GM23248 (cell line): ENCODE measurements around the gene DENND6A. TPM values are rescaled to one million over a fixed set of nuclear protein-coding genes. Genes with fewer than 3 reads are reported as not detected.

ENCODE experiments used
- DNase-seq: peaks from one replicate; pipeline ENCODE4 v3.0.0-alpha.2; 2015
- H2AFZ ChIP-seq: fragments of 200-600 bp; sonication (generic); 2 replicates; pipeline ENCODE4 v1.6.1; 2016; ENCODE audit warnings: antibody characterized with exemption
- H3F3A ChIP-seq: fragments of 200-600 bp; sonication (generic); 2 replicates; pipeline ENCODE4 v1.6.1; 2016; ENCODE audit warnings: mild to moderate bottlenecking, antibody characterized with exemption, mixed run types; ENCODE audit not compliant: insufficient read depth
- H3K27ac ChIP-seq: fragments of 200-600 bp; sonication (generic); 2 replicates; pipeline ENCODE4 v1.5.1; 2016; ENCODE audit warnings: mild to moderate bottlenecking
- H3K27me3 ChIP-seq: fragments of 200-600 bp; sonication (generic); replicated peaks from 2 replicates; pipeline ENCODE4 v1.6.1; 2016; ENCODE audit warnings: mild to moderate bottlenecking; ENCODE audit not compliant: insufficient read depth
- H3K36me3 ChIP-seq: fragments of 200-600 bp; sonication (generic); 2 replicates; pipeline ENCODE4 v1.6.1; 2016; ENCODE audit warnings: low read depth, mild to moderate bottlenecking
- H3K4me1 ChIP-seq: fragments of 200-600 bp; sonication (generic); 2 replicates; pipeline ENCODE4 v1.6.1; 2016; ENCODE audit warnings: mild to moderate bottlenecking; ENCODE audit not compliant: insufficient read depth
- H3K4me2 ChIP-seq: fragments of 200-600 bp; sonication (generic); one replicate; pipeline ENCODE4 v1.6.1; 2016; ENCODE audit warnings: mild to moderate bottlenecking; ENCODE audit not compliant: unreplicated experiment
- H3K4me3 ChIP-seq: fragments of 200-600 bp; sonication (generic); 2 replicates; pipeline ENCODE4 v1.5.1; 2016; ENCODE audit warnings: mild to moderate bottlenecking
- H3K79me2 ChIP-seq: fragments of 200-600 bp; sonication (generic); 2 replicates; pipeline ENCODE4 v1.6.1; 2016; ENCODE audit warnings: mild to moderate bottlenecking; ENCODE audit not compliant: insufficient read depth
- H3K9ac ChIP-seq: fragments of 200-600 bp; sonication (generic); 2 replicates; pipeline ENCODE4 v1.6.1; 2016; ENCODE audit warnings: mild to moderate bottlenecking
- H3K9me2 ChIP-seq: fragments of 200-600 bp; sonication (generic); 2 replicates; pipeline ENCODE4 v1.6.1; 2016; ENCODE audit warnings: mixed run types, mild to moderate bottlenecking, moderate library complexity; ENCODE audit not compliant: insufficient read depth
- H3K9me3 ChIP-seq: fragments of 200-600 bp; sonication (generic); one replicate; pipeline ENCODE4 v1.6.1; 2017; ENCODE audit warnings: low read depth
- H4K20me1 ChIP-seq: fragments of 200-600 bp; sonication (generic); 2 replicates; pipeline ENCODE4 v1.6.0; 2016; ENCODE audit not compliant: insufficient read depth
- EZH2 ChIP-seq: fragments of 200-600 bp; sonication (generic); IDR thresholded peaks from 2 replicates; pipeline ENCODE4 v1.6.1; 2018; ENCODE audit warnings: antibody characterized with exemption, mild to moderate bottlenecking; ENCODE audit not compliant: insufficient read depth, poor library complexity, severe bottlenecking
- EZH2phosphoT487 ChIP-seq: fragments of 200-600 bp; sonication (generic); IDR thresholded peaks from 2 replicates; pipeline ENCODE4 v1.6.1; 2018; ENCODE audit warnings: antibody characterized with exemption, moderate library complexity, mild to moderate bottlenecking, low read depth; ENCODE audit not compliant: insufficient read depth
- WGBS, 2 experiments: methylation state at CpG; one replicate each; pipeline ENCODE4 v1.1.6; 2015 to 2017; ENCODE audit warnings: low lambda C conversion rate in 2 of 2, low coverage in 1 of 2; ENCODE audit errors: missing lambda C conversion rate in 2 of 2; 5-methylcytosine and 5-hydroxymethylcytosine counted together
- in situ Hi-C: fragments of 300-500 bp; cut with MboI; formaldehyde crosslinking; loops from 2 replicates; pipeline ENCODE4 v1.15.0; 2020
- polyA plus RNA-seq: library from polyadenylated mRNA; unstranded; fragments of >200 nt; fragmentation: Nextera tagmentation; extraction: Ambion mirVana; gene quantifications from 2 replicates; pipeline ENCODE4 v1.2.1, GENCODE V29; 2016
- total RNA-seq: library from RNA; depleted of rRNA; stranded (reverse); fragments of >200 nt; shearing (Covaris generic); gene quantifications from 2 replicates; pipeline ENCODE4 v1.2.3, GENCODE V29; 2014

DENND6A gene
- total and polyA plus RNA-seq, 2 experiments from 2014 or later, result 10.2 to 28.0 TPM

DNA sequence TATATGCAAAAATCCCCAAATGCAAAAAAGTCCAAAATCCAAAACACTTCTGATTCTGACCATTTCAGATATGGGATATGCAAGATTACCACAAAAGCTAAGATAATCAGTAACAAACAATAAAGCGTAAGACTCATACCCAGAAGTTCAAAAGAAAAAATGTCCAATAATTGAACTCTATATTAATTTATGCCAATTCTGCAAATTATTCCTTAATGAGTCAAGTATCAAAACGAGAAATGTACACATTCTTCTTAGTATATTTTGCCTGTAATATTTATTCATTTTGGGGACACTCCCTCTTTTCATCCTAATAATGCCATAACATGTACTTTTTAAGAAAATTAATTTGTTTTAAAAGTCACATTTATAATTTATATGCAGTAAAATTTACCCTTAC lies 37.1 kb downstream of the DENND6A start:
- Histone ChIP-seq H3K27me3 (no peaks in the 10 kb centered on the region), H3K27ac (no peak overlapping the region), H2AFZ (no peak overlapping the region), H3K36me3 (peaks cover 34% of the 10 kb centered on the region), H3K79me2 (no peaks in the 10 kb centered on the region), H3F3A (no peaks in the 10 kb centered on the region), H3K4me1 (0 out of 2 replicates have a peak, but pooled peaks cover 3% of the 10 kb centered on the region), H3K4me3 (no peak overlapping the region), H3K9me3 (no peaks in the 10 kb centered on the region), H3K4me2 (no peak overlapping the region), H4K20me1 (no peaks in the 10 kb centered on the region), H3K9me2 (no peaks in the 10 kb centered on the region), H3K9ac (no peak overlapping the region)
- DNase-seq, result no peak
- 95 to 98% methylated on average over 2 of the region's 2 CpGs for WGBS, 2 experiments
- TF ChIP-seq EZH2, result no peak
- no peak for TF ChIP-seq EZH2phosphoT487
- in situ Hi-C loops, result no loop called here

DNA sequence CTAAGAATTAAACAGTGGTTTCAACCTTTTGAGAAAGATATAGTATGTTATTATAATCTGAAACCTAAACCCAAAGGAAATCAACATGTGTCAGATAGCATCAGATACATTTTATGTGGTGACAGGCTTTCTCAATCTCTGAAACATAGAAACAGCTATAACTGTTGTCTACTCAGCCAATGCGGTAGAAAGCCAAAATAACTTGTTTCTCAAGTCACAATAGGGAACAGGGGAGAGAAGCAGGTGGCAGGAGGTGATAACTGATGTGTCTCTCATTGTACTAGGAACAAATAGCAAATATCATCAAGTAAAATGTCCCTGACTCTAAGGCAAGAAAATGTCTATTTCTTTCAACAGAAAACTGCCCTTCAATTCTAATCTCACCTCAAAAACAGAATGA lies 38.6 kb downstream of the DENND6A start:
- Histone ChIP-seq H3K27me3 (no peaks in the 10 kb centered on the region), H3K9me3 (no peaks in the 10 kb centered on the region), H3K4me2 (no peak overlapping the region), H3K9ac (no peak overlapping the region), H3K36me3 (peaks cover 28% of the 10 kb centered on the region), H3K79me2 (0 out of 2 replicates have a peak, but pooled peaks cover under 1% of the 10 kb centered on the region), H4K20me1 (no peaks in the 10 kb centered on the region), H3K9me2 (no peaks in the 10 kb centered on the region), H3K4me3 (no peak overlapping the region), H3K27ac (no peak overlapping the region), H2AFZ (no peak overlapping the region), H3F3A (no peaks in the 10 kb centered on the region), H3K4me1 (0 out of 2 replicates have a peak, but pooled peaks cover under 1% of the 10 kb centered on the region)
- DNase-seq, result no peak
- 100% methylated on average over 1 of the region's 1 CpG for whole genome bisulfite sequencing, 2 experiments
- TF ChIP-seq EZH2phosphoT487, result no peak
- in situ Hi-C loops, result no loop called here

DNA sequence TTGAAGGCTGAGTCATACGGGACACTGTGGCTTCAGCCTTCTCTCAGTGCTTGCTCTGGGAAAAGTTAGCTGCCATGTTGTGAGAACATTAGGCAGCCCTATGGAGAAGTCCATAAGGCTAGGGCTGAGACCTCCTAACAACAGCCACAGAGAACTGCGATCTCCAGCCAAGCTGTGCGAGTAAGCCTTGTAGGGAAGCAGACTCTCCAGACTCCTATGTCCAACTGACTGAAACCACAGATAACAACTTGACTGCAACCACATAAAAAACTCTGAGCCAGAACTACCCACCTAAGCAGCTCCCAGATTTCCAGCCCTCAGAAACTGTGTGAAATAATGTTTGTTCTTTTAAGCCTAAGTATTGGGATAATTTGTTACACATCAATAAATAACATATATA lies 40.7 kb downstream of the DENND6A start:
- Histone ChIP-seq H3K36me3 (peaks cover 16% of the 10 kb centered on the region), H3F3A (peaks cover 5% of the 10 kb centered on the region; the same call in 1 of the 2 replicates), H3K4me3 (no peak overlapping the region), H3K9me3 (peaks cover 3% of the 10 kb centered on the region), H4K20me1 (no peaks in the 10 kb centered on the region), H3K27ac (no peak overlapping the region), H3K27me3 (no peaks in the 10 kb centered on the region), H3K9ac (no peak overlapping the region), H3K79me2 (peaks cover 14% of the 10 kb centered on the region), H3K4me1 (peaks cover 1% of the 10 kb centered on the region; the same call in 1 of the 2 replicates), H3K9me2 (no peaks in the 10 kb centered on the region), H3K4me2 (no peak overlapping the region), H2AFZ (no peak overlapping the region)
- DNase-seq, result no peak
- WGBS, 2 experiments, result 94 to 100% methylated on average over 3 of the region's 3 CpGs
- in situ Hi-C loops, result no loop called here
- no peak for TF ChIP-seq EZH2phosphoT487

DNA sequence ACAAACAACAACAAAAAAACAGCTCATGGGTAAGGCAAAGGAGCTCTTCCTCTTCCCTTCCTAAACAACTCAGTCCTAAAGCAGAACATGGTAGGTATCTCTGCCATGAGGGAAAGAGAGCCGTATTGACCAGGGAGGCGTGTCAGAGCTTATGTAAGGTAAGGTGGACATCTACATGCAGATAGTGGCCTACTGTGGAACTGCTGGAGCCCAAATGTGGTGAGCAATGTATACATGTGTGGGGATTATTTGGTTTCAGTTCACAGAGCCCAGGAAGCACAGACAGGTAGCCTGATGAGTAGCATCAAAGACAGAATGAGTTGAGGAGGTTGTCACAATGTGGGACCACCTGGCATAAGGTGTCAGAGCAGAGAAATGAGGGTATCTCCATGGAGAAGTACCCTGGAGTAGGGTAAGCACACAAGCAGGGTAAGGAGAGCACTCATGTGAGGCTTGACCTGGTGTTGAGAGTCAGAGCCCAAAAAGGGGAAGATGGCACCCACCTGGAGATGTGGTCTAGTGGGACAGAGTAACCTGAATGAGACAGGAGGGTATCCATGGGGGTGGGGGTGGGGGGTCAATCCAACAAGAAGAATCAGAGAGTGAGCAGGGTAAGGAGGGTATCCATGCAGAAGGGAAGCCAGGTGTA lies 45.5 kb downstream of the DENND6A start:
- Histone ChIP-seq H3K9ac (peak overlapping the region; percentile 52), H4K20me1 (no peaks in the 10 kb centered on the region), H3K27ac (peak overlapping the region; percentile 34; the same call in 1 of the 2 replicates), H3K4me3 (no peak overlapping the region), H3K4me1 (peaks cover 10% of the 10 kb centered on the region), H3K27me3 (no peaks in the 10 kb centered on the region), H3K9me3 (peaks cover 3% of the 10 kb centered on the region), H2AFZ (no peak overlapping the region), H3K9me2 (no peaks in the 10 kb centered on the region), H3F3A (peaks cover 14% of the 10 kb centered on the region; the same call in 1 of the 2 replicates), H3K79me2 (peaks cover 14% of the 10 kb centered on the region), H3K36me3 (peaks cover 21% of the 10 kb centered on the region; the same call in 1 of the 2 replicates), H3K4me2 (no peak overlapping the region)
- no peak for TF ChIP-seq EZH2phosphoT487
- TF ChIP-seq EZH2, result no peak
- 95 to 100% methylated on average over 2 of the region's 2 CpGs for WGBS, 2 experiments
- in situ Hi-C loops, result no loop called here
- DNase-seq, result no peak

DNA sequence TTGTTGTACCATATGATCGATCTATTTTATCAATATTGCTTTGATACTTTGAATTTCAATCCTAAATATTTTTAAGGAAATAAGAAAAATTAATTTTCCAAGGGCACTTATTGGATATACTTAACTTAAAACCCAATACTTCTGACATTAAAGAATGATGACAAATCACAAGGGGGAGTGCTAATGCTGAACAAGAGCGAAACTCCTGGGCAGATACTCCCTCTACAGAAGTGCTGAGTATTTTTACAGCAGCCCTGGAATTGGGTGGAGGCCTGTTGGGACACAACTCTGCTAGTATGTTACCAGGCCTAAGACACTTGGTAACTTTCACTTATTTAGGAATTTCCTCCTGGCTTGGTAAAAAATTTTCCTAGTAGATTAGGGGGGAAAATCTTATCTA lies 46.2 kb downstream of the DENND6A start:
- peaks cover 26% of the 10 kb centered on the region; the same call in 1 of the 2 replicates for H3K36me3 ChIP-seq
- no peak overlapping the region for H2AFZ ChIP-seq
- no peak overlapping the region for H3K4me3 ChIP-seq
- peak; percentile 74 for DNase-seq
- WGBS, 2 experiments, result 61 to 62% methylated on average over 2 of the region's 2 CpGs
- H3K4me1 ChIP-seq, result peaks cover 10% of the 10 kb centered on the region
- H3F3A ChIP-seq, result peaks cover 14% of the 10 kb centered on the region; the same call in 1 of the 2 replicates
- TF ChIP-seq EZH2, result no peak
- no peak for TF ChIP-seq EZH2phosphoT487
- H4K20me1 ChIP-seq, result no peaks in the 10 kb centered on the region
- peaks cover 3% of the 10 kb centered on the region for H3K9me3 ChIP-seq
- in situ Hi-C loops, result no loop called here
- peak overlapping the region; percentile 34 for H3K27ac ChIP-seq
- H3K4me2 ChIP-seq, result no peak overlapping the region
- H3K27me3 ChIP-seq, result no peaks in the 10 kb centered on the region
- H3K79me2 ChIP-seq, result peaks cover 14% of the 10 kb centered on the region
- no peaks in the 10 kb centered on the region for H3K9me2 ChIP-seq
- H3K9ac ChIP-seq, result peak overlapping the region; percentile 52
